Measurements from ENCODE around the gene ZBTB39. TPM values are rescaled to one million over a fixed set of nuclear protein-coding genes. Genes with fewer than 3 reads are reported as not detected.
"Not testable (repeated sequence)": the region's sequence is repeated elsewhere in the genome, so short reads cannot be mapped to it uniquely, and the experiment has no call there.

ZBTB39 gene
- total RNA-seq, 1 experiment from 2014 or later: 3.6 TPM

DNA sequence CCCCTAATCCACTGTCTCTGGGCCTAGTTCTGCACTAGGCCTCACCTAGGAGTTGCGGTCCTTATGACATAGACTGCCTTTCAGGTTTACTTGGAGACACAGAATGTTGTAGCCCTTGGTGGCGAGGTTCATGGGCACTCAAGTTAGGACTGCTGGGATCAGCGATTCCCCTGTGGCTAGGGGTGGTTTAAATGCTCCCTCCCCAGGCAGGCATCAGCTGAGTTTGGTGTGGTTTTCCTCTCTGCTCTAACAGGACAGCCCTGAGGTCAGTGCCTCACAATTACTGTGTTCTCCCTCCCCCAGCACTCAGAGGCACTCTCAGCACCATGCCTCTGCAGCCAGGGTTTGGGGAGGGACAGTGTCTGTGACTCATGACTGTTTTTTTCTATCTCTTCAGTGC is 26.7 kb downstream of the ZBTB39 start:
- Histone ChIP-seq H3K79me2 (ENCODE audit: low read length) (no peaks in the 10 kb centered on the region), H2AFZ (ENCODE audit: low read length) (no peak overlapping the region), H3F3A (ENCODE audit: low read length, unreplicated experiment) (no peaks in the 10 kb centered on the region), H3K9me2 (replicated peaks; ENCODE audit: low read length) (no peaks in the 10 kb centered on the region), H3K9me3 (ENCODE audit: low read length) (no peaks in the 10 kb centered on the region), H3K4me3 (ENCODE audit: low read length) (no peak overlapping the region), H3K36me3 (ENCODE audit: low read depth, low read length) (no peaks in the 10 kb centered on the region), H3K27me3 (ENCODE audit: low read length) (no peaks in the 10 kb centered on the region), H3K4me1 (ENCODE audit: insufficient read depth, low read length) (no peaks in the 10 kb centered on the region), H3K9ac (ENCODE audit: low read length) (no peak overlapping the region), H4K20me1 (ENCODE audit: low read length) (no peaks in the 10 kb centered on the region), H3K4me2 (ENCODE audit: low read length) (no peak overlapping the region), H3K27ac (ENCODE audit: low read length) (no peak overlapping the region)
- no TSS peak for BruUV-seq (replicated peaks)
- ATAC-seq (no peak), DNase-seq (no peak)
- intact Hi-C loops (cut with micrococcal nuclease): no loop called here
- ChIA-PET POLR2A (ENCODE audit: unreplicated experiment) (no interaction called here), CTCF (no interaction called here)
- TF ChIP-seq, protein P1, sequence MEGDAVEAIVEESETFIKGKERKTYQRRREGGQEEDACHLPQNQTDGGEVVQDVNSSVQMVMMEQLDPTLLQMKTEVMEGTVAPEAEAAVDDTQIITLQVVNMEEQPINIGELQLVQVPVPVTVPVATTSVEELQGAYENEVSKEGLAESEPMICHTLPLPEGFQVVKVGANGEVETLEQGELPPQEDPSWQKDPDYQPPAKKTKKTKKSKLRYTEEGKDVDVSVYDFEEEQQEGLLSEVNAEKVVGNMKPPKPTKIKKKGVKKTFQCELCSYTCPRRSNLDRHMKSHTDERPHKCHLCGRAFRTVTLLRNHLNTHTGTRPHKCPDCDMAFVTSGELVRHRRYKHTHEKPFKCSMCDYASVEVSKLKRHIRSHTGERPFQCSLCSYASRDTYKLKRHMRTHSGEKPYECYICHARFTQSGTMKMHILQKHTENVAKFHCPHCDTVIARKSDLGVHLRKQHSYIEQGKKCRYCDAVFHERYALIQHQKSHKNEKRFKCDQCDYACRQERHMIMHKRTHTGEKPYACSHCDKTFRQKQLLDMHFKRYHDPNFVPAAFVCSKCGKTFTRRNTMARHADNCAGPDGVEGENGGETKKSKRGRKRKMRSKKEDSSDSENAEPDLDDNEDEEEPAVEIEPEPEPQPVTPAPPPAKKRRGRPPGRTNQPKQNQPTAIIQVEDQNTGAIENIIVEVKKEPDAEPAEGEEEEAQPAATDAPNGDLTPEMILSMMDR (conservative IDR thresholded peaks at IDR 0.05; ENCODE audit: low read depth, low read length): no peak
- no peak for TF ChIP-seq EZH2phosphoT487 (IDR thresholded peaks at IDR 0.05; ENCODE audit: borderline replicate concordance, low read length)
- no peak for TF ChIP-seq EZH2 (IDR thresholded peaks at IDR 0.05; ENCODE audit: low read length, unreplicated experiment)

DNA sequence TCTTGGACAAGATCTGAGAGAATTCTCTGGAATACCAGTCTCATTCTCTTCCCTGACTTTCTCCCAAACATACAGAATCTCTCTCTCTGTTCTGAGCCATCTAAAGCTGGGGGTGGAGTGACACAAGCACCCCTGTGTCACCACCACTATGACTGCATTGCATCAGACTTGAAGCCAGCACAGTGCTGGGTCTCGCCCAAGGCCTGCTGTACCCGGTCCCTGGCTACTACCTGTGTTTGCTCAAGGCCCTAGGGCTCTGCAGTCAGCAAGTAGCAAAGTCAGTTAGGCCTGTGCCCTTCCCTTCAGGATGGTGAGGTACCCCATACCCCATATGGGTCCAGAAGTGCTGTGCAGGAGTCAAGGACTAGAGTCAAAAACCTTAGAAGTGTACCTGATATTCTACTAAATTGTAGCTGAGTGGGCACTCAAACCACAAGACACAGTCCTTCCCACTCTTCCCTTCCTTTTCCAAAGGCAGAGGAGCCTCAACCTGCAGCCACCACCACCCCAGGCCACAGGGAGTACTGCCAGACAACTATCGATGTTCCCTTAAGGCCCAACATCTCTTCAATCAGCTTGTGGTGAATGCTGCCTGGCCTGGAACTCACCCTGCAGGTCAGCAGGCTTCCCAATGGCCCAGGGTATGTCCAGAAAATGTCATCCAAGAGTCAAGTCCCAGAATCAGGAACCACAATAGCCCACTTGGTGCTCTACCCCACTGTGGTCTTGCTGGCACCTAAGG is 27.8 kb downstream of the ZBTB39 start:
- POLR2A ChIA-PET (ENCODE audit: unreplicated experiment): no interaction called here
- Histone ChIP-seq H4K20me1 (ENCODE audit: low read length) (no peaks in the 10 kb centered on the region), H3F3A (ENCODE audit: low read length, unreplicated experiment) (no peaks in the 10 kb centered on the region), H3K9me2 (replicated peaks; ENCODE audit: low read length) (no peaks in the 10 kb centered on the region), H3K79me2 (ENCODE audit: low read length) (no peaks in the 10 kb centered on the region), H3K4me3 (ENCODE audit: low read length) (no peak overlapping the region), H2AFZ (ENCODE audit: low read length) (no peak overlapping the region), H3K36me3 (ENCODE audit: low read depth, low read length) (no peaks in the 10 kb centered on the region), H3K4me2 (ENCODE audit: low read length) (no peak overlapping the region), H3K4me1 (ENCODE audit: insufficient read depth, low read length) (no peaks in the 10 kb centered on the region), H3K27ac (ENCODE audit: low read length) (no peak overlapping the region), H3K9ac (ENCODE audit: low read length) (no peak overlapping the region), H3K27me3 (ENCODE audit: low read length) (no peaks in the 10 kb centered on the region), H3K9me3 (ENCODE audit: low read length) (no peaks in the 10 kb centered on the region)
- ATAC-seq (no peak), DNase-seq (no peak)
- intact Hi-C loops (cut with micrococcal nuclease): no loop called here
- TF ChIP-seq EZH2phosphoT487 (IDR thresholded peaks at IDR 0.05; ENCODE audit: borderline replicate concordance, low read length): no peak
- no TSS peak for BruUV-seq (replicated peaks)
- CTCF ChIA-PET: no interaction called here

DNA sequence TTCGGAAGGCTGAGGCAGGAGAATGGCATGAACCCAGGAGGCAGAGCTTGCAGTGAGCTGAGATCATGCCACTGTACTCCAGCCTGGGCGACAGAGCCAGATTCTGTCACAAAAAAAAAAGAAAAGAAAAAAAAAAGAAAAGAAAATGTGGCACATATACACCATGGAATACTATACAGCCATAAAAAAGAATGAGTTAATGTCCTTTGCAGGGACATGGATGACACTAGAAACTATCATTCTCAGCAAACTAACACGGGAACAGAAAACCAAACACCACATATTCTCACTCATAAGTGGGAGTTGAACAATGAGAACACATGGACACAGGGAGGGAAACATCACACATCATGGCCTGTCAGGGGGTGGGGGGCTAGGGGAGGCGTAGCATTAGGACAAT is 29.0 kb downstream of the ZBTB39 start:
- H3K4me3 ChIP-seq (ENCODE audit: low read length); POLR2A ChIA-PET (ENCODE audit: unreplicated experiment); DNase-seq; H3K27ac ChIP-seq (ENCODE audit: low read length); CTCF ChIA-PET; H3K4me2 ChIP-seq (ENCODE audit: low read length); H2AFZ ChIP-seq (ENCODE audit: low read length); intact Hi-C loops (cut with micrococcal nuclease); H3K4me1 ChIP-seq (ENCODE audit: insufficient read depth, low read length); H3K9me2 ChIP-seq (replicated peaks; ENCODE audit: low read length); ATAC-seq; H3K27me3 ChIP-seq (ENCODE audit: low read length); H4K20me1 ChIP-seq (ENCODE audit: low read length); H3K9me3 ChIP-seq (ENCODE audit: low read length); H3K79me2 ChIP-seq (ENCODE audit: low read length); H3K36me3 ChIP-seq (ENCODE audit: low read depth, low read length); BruUV-seq (replicated peaks); H3K9ac ChIP-seq (ENCODE audit: low read length); H3F3A ChIP-seq (ENCODE audit: low read length, unreplicated experiment): not testable (repeated sequence)

DNA sequence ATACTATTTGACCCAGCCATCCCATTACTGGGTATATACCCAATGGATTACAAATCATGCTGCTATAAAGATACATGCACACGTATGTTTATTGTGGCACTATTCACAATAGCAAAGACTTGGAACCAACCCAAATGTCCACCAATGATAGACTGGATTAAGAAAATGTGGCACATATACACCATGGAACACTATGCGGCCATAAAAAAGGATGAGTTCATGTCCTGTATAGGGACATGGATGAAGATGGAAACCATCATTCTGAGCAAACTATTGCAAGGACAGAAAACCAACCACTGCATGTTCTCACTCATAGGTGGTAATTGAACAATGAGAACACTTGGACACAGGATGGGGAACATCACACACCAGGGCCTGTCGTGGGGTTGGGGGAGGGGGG is 32.1 kb downstream of the ZBTB39 start:
- H3K4me2 ChIP-seq (ENCODE audit: low read length); CTCF ChIA-PET; H4K20me1 ChIP-seq (ENCODE audit: low read length); H2AFZ ChIP-seq (ENCODE audit: low read length); H3K4me1 ChIP-seq (ENCODE audit: insufficient read depth, low read length); H3F3A ChIP-seq (ENCODE audit: low read length, unreplicated experiment); POLR2A ChIA-PET (ENCODE audit: unreplicated experiment); DNase-seq; H3K9me2 ChIP-seq (replicated peaks; ENCODE audit: low read length); intact Hi-C loops (cut with micrococcal nuclease); BruUV-seq (replicated peaks); H3K27me3 ChIP-seq (ENCODE audit: low read length); H3K36me3 ChIP-seq (ENCODE audit: low read depth, low read length); H3K79me2 ChIP-seq (ENCODE audit: low read length); H3K9ac ChIP-seq (ENCODE audit: low read length); H3K4me3 ChIP-seq (ENCODE audit: low read length); H3K27ac ChIP-seq (ENCODE audit: low read length); ATAC-seq; H3K9me3 ChIP-seq (ENCODE audit: low read length): not testable (repeated sequence)

DNA sequence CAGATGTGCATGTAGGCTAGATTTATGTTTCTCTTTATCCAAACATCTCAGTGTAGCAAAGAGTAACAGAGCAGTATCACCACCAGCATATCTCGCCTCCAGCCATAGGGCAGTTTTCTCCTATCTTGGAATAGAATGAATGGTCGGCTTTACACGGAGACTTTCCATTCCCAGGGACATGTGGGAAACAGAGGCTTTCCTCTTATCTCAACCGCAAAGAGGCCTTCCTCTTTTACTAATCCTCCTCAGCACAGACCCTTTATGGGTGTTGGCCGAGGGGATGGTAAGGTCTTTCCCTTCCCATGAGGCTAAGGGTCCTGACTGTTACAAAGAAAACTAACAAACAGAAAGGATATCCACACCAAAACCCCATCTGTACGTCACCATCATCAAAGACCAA is 37.4 kb downstream of the ZBTB39 start:
- H3K79me2 ChIP-seq (ENCODE audit: low read length); H3K36me3 ChIP-seq (ENCODE audit: low read depth, low read length); POLR2A ChIA-PET (ENCODE audit: unreplicated experiment); intact Hi-C loops (cut with micrococcal nuclease); H3F3A ChIP-seq (ENCODE audit: low read length, unreplicated experiment); DNase-seq; H2AFZ ChIP-seq (ENCODE audit: low read length); H3K9ac ChIP-seq (ENCODE audit: low read length); BruUV-seq (replicated peaks); H3K4me2 ChIP-seq (ENCODE audit: low read length); H3K4me1 ChIP-seq (ENCODE audit: insufficient read depth, low read length); H3K27me3 ChIP-seq (ENCODE audit: low read length); H3K9me2 ChIP-seq (replicated peaks; ENCODE audit: low read length); H3K4me3 ChIP-seq (ENCODE audit: low read length); ATAC-seq; CTCF ChIA-PET; H3K27ac ChIP-seq (ENCODE audit: low read length); H4K20me1 ChIP-seq (ENCODE audit: low read length); H3K9me3 ChIP-seq (ENCODE audit: low read length): not testable (repeated sequence)
